GM18867 (cell line): ENCODE results near the gene TNS3.

Experiments used
- ATAC-seq: cut with Tn5 transposase; IDR thresholded peaks from one replicate; pipeline ENCODE4 v1.9.1; 2021; ENCODE audit warnings: mild to moderate bottlenecking, moderate library complexity; ENCODE audit not compliant: unreplicated experiment

The TNS3 gene

DNA sequence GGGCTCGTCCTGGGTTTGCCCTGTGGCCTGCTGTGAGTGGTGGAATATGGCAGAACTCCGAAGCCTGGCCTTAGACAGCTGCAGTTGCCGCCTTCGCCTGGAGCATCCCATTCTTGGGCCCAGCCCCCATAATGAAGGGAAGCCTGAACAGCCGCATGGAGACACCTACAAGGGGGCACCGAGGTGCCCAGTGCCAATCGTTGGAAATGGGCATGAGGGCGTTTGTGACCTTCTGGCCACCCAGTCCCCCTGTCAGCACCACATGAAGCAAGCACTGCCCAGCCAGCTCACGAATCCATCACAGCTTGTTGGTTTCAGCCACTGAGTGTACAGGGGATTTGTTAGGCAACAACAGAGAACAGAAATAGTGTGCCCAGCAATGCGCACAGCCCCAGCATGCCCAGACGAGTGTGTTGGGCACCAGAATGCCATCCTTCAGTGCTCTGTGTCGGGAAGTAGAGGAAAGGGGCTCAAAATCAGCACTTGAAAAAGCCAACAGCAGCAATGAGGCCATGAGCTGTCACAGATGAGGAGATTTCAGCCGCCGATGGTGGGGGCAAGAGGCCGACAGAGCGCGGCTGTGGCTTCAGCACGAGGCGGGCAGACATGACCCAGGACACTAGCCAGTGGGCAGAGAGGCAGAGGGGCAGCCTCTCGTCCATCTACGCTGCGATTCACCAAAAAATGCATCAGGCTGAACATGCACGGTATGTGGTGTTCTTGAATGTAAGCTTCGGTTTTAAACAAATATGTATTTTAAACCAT is 91.2 kb downstream of the TNS3 start:
- ATAC-seq, result no peak

DNA sequence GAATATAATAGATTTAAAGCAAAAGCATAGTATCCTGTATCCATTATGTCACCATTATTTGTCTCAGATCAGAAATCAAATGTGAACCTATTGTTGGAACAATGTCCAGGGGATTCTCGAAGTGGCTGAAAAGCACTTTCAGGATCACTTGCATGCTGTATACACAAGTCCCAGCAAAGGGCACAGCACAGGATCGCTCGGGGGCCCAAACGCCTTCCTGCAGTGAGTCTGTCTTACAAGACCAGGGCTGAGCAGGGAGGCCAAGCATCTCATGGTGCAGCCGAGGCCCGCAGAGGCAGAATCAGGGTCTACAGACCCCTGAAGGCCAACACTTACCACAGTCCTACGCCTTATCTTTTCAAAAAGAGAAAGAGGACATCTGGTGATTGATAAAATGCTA is 92.3 kb downstream of the TNS3 start:
- no peak for ATAC-seq

DNA sequence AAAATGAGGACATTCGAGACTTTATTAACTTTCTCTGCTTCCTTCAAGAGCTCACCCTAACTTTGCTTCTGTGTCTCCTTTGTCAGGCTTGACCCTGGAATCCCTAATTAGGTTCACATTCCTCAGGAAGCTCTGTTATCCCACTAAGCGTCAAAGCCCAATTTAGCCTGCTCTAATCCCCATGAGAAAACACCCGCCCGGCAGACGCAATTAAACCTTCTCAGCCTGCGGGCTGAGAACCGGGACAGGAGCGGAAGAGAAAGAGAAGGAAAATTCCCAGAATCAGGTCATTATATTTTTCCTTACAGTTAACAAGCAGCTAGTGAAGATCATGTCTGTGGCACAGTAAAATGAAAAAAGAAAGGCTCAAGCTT is 93.0 kb downstream of the TNS3 start:
- no peak for ATAC-seq

DNA sequence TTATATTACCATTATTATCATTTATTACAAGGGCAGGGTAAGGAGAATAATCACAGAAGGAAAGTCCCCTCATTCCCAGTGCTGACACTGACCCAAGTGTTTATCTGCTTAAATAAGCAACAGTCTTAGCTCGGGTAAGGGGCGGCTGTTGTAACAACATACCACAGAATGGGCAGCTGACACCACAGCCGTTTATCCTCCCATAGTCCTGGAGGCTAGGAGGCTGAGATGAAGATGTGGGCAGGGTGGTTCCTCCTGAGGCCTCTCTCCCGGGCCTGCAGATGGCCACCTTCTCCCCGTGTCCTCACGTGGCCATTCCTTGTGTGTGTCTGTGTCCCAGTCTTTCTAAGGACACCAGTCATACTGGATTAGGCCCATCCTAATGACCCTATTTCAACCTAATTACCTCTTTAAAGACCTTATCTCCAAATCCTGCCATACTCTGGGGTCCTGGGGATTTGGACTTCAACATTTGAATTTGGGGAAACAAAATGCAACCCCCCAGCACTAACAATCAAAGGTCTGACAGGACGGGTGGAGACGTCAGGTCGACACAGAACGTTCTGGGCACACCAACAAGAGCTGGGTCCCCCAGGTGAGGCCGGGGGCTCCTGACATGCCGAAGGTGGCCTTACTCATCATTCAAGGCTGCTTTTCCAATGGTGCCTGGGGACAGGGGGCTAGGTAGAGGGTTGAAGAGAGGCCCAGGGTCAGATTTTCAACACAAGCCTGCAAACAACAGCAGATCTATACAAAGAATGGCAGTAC is 93.5 kb downstream of the TNS3 start:
- no peak for ATAC-seq

DNA sequence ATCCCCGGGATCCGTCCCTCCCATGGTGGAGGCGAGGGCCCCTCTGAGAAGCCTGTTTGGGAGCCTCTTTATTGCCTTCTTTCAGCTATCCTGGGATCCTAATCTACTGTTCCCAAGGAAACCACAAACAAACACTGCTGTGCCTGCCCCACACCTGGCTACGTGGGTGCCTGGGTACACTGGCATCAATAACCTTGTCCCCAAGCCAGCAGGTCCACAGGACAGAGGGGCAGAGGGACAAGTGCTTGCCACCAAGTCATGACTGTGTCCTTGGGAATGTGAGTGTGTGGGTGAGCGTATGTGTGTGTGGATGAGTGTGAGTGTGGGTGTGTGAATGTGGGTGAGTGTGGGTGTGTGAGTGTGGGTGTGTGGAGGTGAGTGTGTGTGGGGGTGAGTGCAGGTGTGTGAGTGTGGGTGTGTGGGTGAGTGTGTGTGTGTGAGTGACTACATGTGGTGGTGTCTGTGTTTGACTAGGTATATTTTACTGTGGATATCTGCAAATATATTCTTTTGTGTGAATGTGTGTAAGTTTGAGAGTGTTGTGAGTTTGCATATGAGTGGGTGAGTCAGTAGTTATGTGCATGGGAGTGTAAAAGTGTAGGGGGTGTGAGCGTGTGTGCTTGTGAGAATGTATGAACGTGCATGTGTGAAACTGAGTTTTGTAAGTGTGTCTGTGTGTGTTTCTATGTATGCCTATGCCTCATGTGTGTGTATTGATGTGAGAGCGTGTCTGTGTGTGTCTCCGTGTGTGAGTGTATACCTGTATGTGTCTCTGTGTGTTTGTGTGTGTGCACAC is 96.1 kb downstream of the TNS3 start:
- no peak for ATAC-seq

DNA sequence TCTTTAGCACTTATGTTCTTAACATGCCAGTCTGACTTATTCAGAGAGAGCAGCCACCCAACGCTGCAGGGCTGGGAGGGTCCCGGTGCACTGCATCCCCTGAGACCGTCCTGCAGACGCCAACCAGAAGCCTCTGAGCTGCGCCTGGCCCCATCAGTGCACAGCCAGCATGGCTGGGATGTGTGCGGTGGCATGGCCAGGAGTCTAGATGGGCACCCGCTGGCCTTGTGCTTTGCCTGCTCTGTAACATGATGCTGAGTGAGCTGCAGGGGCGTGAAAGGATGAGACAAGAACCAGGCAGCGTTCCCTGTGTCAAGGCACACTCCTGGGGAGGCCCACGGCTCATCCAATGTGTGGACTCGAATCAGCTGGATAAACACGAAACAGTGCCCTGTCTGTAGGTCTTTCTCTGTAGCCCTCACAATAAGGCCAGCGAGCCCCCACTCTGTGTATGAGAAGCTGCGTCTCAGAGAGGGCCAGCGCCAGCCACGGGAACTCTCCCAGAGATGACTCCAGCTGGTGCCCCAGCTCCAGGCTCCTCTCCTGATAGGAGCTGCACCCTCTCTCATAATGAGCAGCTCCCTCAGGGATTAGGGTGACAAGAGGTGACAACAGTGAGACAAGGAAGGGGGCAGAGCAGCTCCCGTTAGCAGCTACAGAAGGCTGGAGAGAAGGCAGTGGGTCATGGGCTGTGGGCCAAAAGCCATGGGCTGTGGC is 96.8 kb downstream of the TNS3 start:
- ATAC-seq, result no peak

DNA sequence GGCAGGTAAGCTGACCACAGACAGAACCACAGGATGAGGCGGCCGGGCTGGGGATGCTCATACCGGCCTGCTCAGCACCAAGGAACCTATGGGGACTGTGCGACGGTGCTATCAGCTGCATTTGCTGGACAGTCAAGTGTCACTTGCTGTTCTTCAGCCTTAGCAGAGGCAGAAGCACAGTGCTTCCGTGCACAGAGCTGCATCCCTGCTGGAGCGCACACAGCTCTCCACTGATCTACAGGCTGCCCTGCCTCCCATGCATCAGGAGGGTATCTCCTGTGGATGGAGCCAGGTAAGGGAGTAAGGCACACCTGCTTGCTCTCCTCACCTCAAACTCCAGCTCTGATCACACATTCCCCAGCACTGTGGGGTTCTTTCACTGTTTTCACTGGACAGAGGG is 97.5 kb downstream of the TNS3 start:
- no peak for ATAC-seq

DNA sequence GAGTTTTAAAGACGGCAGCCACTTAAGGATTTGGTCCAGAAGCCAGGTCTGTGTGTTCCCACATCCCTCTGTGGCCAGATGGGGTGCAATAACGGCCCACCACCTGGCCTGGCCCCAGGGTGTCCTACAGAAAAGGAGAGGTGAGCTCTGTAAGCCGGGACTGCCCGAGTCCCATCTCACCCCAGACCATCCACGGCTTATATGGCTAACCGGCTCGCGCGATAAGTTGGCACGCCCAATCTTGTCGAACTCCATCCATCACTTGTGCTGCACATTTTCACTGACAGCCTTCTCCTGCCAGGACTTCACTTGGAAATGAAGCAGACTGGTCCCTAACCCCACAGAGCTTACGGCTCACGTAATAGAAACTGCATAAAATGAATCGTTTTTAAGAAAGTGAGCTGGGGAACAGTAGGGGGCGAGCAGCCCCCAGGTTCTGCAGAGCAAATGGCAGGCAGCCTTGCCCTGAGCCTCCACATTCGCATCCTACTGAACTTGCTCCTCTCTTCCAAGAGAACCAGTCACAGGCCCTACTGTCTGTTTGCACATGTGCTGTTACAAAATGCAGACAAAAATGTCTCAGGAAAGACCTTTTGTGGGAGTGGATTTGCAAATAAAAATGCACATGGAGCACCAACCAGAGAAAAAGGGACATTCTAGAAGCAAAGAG is 98.2 kb downstream of the TNS3 start:
- ATAC-seq, result no peak

DNA sequence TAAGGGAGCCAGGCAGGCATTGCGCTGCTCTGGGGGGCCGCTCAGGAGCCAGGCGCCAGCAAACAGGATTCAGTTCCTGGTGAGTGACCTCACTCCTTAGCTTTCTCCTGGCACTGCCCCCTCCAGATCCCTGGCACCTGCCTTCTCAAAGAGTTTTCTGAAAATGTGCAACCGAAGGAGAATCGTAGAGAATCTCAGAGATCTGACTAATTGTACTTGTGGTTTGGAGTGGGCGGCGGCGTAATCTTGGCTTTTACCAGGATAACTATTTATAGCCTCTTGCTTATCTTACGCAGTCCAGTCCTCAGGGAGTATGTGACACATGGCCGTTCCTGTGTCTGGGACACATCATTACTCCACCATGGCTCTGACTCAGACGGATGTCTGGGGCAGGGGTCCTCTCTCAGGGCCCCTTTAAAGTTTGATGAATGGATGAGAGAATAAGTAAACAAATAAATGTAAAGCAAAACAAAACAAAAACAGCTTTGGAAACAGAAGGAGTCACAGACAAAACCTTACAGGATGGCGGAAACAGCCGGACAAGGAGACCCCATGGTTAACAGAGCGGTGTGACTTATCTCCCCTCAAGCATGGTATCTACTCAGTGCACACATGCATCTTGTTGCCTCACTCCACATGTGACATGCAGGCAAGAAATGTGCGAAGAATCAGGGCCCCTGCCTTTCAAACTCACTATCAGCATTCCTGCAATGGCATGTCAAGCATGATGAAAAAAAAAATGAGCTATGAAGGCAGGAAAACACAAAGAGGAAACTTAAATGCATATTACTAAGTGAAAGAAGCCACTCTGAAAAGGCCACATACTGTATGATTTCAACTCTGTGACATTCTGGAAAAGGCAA is 99.7 kb downstream of the TNS3 start:
- ATAC-seq, result no peak

DNA sequence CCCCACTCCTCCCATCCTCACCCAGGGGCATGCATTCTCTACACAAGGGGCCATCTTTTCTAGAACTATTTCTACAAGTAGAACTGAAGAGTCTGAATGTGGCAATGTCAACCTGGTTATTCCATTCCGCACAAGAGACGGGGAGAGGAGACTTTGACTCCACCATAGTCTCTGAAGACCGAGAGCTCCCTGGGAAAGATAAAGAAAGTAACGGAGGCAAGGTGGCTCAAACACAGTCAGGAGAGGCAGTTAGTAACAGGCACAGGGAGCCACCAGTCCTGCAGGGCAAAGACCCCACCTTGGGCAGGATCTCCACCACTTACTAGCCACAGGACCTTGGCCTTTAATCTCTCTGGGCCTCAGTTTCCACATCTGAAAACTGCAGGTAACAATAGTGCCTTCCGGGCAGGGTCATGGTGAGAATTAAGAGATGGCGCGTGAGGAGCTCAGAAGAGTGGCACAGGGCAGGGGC is 100.3 kb downstream of the TNS3 start:
- no peak for ATAC-seq

DNA sequence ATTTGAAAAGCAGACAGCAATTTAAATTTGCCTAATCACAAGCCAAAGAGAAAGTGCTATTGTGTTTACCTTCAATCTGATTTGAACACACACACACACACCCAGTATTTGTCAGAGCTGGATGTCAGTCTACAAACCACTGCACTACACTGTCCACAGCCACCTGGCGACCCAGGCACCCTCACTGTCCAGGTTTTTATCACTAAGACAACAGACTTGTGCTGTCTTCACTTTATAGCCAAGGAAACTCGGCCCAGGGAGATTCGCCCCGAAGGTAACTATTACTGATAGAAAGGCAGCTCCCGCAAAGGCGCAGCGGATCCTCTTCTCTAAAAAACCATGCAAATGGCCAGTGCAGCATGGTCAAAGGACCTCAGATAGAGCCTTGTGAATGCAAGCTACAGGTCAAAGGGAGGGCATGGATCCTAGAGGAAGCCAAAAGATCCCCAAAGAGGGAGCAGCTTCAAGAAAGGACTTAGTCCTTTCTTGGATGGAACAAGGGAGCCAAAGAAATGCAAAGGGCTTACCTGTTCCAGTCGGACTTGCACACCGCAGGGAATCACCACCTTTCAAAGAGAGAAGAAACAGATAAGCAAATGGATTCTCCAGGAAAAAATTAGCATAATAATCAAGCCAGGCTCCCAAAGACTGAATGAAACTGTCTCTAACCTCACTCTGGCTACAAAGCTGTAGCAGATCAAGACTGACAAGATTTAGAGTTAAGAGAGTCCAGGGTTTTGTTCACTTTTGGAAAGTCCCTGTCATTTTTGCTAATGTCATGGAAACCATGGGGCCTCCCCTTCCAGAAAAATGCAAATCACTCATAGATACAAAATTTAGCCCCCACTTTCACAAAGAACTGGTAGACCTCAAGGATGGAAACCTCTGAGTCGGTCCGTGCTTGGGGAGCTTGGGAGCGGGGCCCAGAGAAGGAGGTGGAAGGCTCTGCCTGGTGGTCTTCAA is 101.1 kb downstream of the TNS3 start:
- peak; percentile 64 for ATAC-seq

DNA sequence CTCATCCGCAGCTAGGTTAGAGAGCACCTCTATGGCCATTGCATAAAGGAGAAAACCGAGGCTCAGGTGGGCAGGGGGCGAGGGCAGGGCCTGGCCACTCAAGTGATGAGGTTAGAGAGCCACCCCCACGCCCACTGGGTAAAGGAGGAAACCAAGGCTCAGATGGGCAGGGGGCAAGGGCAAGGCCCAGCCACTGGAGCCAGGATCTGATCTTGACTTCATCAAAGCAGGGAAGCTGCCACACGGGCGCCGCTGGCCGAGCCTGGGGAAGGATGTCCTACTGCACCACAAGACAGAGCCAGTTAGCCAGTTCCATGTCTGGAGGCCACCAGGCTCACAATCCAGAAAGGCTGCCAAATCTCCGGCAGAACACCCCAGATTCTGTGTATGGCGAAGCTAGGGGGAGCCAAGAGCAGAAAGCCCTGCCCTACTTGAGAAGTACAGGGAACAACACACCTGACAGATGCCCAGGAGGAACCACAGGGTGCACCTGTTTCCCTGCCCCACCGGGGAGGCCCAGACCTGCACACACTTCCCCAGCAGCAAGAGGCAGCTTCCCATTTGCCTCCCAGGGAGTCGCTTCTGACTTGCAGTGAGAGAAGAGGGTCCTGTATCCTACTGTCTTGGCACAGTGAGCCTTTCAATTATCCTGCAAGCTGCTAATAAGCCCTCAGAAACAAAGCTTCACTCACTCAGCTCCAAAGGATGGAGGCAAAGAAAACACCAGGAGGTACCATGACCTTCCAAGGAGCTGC is 101.9 kb downstream of the TNS3 start:
- ATAC-seq, result no peak

DNA sequence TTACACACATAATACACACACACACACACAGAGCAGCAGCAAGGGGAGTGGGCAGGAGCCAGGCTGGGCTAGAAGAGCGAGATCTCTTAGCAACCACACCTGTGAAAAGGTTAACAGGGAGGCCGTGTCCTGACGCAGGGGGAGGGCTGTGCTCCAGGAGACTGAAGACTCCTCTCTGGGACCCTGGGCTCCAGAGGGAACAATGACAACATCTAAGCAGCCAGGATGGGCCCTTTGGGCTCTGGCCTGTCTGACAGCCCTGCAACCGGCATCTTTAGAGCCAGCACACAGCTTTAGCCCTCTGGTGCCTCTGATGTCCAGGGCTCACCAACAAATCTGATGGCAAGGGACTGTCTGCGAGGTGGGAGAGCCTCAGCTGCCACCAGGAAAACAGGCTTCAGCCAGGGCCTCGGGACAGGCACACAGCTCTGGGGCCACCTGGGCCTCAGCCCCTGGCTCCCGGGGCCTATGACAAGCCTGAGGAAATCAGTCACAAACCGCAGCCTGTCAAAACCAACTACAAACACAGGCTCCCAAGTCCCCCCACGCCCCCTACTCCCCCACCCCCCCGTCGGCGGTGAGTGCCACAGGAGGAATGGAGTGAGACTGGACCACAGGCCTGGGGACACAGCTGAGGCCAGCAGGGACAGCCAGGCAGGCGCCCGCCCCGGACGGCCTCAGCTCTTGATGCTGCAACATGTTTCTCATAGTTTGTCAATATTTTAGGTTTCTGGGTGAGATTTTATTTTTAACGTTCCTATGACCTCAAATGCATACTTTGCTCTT is 102.8 kb downstream of the TNS3 start:
- no peak for ATAC-seq

DNA sequence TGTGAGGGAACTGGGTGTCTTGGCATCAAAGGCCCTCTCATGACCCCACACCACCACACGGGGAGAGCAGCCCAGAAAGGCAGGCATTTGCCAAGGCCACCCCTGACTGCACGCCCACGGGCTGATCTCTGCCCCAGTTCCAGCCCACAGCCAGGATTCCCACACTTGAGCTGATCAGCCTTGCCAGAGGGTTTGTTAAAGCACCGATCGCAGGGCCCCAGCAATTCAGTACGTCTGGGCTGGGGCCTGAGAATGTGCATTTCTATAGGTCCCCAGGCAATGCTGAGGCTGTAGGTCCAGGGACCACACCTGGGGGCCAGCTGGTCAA is 103.9 kb downstream of the TNS3 start:
- ATAC-seq, result no peak

DNA sequence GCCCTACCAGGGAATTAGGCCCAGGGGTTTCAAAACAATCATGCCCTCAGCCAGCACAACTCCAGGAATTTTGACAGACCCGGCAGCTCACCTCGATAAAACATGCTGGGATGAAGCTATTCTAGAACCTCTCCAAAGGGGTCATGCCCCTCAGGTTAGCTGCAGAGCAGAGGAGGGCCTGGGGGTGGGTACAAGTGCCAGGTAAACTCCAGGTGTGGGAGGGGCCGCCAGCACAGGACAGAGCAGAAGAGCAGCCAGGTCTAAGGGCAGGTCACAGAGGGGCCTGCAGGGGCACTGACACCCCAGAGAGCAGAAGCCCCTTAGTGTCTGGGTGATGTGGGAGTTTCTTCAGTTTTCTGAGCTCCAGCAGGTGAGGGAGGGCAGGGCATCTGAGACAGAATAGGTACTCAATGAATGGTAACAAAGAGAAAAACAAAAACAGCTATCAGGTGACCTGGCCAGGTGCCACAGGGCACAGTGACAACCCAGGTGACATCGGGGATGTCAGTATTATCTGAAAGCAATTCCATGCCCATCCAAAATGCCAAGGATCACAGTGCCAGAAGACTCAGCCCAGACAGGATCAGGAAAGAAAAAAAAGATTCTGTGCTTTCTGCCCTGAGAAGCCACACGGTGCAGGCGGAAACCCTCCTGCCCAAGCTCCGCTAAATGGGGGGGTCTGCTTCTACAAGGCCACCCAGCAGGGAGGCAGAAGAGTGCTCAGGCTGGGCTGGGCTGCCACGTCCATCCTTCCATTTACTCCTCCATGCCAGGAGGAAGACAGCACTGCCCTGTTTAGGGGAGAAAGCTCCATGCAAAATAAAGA is 104.5 kb downstream of the TNS3 start:
- no peak for ATAC-seq

DNA sequence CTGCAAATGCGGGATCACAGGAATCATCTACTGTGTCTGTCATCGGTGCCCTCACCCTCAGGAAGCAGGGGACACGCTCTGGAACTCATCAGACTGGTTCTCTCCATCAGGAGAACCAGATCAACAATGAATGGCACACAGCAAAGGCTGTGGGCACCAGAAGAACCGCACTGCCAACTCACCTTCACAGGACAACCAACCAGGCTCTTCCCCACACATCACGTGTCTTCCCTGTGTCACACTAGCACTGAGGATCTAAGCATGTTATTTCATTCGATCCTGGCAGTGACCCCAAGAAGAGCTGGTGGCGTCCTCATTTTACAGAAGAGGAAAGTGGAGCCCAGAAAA is 106.1 kb downstream of the TNS3 start:
- ATAC-seq, result no peak
